GM21529 (cell line): ENCODE data around the gene C19orf25.
"Not testable (repeated sequence)": the region's sequence is repeated elsewhere in the genome, so short reads cannot be mapped to it uniquely, and the experiment has no call there.

Experiments used
- ATAC-seq: cut with Tn5 transposase; IDR thresholded peaks from one replicate; pipeline ENCODE4 v1.9.1; 2021; ENCODE audit not compliant: unreplicated experiment

Gene C19orf25

GRCh38 chr19:1481893-1482360, 2.9 kb upstream of the C19orf25 start:
- no peak for ATAC-seq

DNA sequence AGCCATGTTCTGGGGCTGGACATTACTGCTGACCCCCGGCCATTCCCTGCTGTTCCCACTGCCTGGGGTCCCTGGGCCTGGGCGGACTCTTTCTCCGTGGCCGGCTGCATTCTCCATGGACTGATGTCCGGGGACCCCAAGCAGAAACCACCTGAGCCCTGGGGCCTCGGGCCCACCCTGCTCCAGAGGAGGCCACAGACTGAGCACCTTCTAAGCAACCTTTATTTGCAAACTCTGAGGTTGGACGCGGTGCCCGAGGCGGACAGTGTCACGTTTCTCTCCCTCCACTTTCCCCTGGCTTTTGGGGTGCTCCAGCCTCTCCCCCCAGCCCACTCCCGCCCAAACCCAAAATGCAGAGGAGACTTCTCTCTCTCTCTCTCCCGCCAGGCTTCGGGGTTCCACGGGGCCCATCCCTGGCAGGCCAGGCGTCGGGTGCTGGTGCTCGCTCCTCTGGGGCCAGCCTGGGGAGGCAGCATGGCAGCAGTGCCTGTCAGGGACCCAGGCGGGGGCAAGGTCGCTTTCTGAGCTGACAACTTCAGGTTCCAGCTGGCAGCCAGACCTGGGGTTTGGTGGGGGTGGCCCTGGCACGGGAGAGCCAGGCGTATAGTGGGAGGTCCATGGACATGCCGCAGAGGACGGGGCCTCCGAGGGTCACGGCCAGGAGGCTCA, 2.3 kb upstream of the C19orf25 start:
- ATAC-seq, result no peak

GRCh38 chr19:1477056-1477455, 2.0 kb downstream of the C19orf25 start:
- ATAC-seq, result not testable (repeated sequence)

GRCh38 chr19:1475751-1476437, 3.1 kb downstream of the C19orf25 start:
- no peak for ATAC-seq

GRCh38 chr19:1474765-1475351, 4.2 kb downstream of the C19orf25 start:
- ATAC-seq, result no peak

GRCh38 chr19:1474011-1474764, 4.8 kb downstream of the C19orf25 start:
- ATAC-seq, result no peak

DNA sequence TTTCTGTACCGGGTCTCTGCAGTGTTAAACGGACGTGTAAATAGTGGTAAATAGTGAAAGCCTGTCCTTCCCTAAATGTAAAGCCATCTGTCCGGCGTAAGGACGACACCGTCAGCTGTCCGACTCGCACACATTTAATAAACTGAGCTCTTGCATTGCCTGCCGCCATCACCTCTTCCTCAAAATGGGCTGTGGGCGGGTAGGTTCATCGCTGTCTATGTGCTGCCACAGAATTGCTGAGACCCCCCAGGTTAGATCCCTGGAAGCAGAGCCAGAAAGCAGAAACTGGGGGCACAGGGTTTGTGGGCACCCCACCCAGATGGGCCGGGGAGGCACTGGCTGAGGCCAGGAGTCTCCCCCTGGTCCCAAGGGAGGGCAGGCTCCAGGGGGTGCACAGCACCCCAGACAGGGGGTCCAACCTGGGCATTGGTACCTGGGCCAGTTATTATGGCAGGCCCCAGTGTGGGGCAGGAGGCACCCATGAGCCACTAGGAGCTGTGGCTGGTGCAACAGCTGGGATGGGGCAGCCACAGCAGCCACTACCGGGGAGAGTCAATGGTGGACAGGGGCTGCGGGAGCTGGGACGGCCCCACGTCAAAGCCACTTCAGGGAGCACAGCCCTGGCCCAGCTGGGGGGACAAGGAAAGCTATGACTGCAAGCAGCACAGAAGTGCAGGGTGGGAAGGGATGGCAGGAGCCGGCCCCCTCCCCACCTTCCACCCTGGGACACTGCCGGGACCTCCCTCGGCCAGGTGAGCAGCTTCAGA, 5.7 kb downstream of the C19orf25 start:
- ATAC-seq, result no peak

DNA sequence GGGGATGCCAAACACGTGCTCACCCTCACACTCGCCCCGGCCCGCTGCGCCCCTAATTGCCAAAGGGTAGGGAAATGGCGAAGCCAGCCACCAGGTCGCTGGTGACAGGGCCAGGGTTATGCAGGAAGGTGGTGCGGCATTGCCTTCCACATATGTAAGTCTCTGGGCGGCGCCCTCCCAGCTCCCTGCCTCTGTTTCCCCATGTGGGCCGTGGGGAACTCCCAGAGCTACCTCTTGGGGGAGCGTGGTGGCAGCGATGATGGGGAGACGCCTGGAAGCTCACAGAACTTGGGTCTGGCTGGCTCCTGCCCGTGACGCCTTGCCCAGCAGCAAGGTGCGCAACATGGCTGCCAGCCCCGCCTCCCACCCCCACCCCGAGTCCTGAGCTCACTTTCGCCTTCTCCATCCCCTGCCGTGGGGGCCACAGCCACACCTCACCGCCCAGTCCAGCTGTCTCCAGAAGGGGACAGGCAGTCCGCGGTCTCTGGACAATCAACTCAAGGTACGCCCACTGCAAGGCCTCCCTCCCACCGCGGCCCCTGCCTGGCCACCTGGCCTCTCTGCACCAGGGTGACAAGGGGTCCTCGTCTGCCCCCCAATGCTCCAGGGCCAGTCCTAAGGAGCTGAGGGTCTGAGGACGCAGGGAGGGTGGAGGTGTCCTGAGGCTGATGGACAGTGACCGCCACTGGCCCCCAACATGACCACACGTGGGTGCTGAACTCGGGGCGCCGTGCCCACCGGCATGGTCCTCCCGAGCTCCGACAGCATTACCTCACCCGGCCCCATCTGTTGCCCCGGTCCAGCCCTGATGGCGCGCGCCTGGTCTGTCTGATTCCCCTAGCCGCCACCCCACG, 6.6 kb downstream of the C19orf25 start:
- ATAC-seq, result no peak

DNA sequence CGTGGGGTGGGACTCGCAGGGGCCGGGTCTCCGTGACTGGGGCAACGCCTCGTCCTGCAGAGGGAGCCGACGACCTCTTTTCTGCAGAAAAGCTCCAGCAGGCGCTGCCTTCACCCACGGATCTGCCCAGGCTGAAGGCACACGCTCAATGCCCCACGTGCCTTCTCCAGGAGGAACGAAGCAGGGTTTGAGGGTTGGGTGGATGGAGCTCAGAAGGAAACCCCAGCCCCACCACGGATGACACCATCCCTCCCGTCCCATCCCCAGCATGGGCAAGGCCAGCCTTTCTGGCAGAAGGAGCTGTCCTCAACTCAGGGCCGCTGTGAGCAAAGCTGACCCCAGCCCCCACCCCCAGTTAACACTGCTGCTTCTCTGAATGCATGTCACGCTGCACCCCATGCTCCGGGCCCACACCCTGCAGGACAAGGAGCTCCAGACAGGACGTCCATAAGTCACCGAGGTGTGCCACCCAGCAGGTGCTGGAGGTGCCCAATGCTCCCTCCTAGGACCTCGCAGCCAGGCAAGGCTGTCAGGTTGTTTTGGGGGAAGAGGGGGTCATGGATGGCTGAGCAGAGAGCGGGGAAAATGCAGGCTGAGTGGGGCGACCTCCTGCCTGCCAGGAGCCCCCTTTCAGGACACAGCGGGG, 7.4 kb downstream of the C19orf25 start:
- no peak for ATAC-seq

GRCh38 chr19:1471010-1471514, 8.0 kb downstream of the C19orf25 start:
- ATAC-seq, result no peak

DNA sequence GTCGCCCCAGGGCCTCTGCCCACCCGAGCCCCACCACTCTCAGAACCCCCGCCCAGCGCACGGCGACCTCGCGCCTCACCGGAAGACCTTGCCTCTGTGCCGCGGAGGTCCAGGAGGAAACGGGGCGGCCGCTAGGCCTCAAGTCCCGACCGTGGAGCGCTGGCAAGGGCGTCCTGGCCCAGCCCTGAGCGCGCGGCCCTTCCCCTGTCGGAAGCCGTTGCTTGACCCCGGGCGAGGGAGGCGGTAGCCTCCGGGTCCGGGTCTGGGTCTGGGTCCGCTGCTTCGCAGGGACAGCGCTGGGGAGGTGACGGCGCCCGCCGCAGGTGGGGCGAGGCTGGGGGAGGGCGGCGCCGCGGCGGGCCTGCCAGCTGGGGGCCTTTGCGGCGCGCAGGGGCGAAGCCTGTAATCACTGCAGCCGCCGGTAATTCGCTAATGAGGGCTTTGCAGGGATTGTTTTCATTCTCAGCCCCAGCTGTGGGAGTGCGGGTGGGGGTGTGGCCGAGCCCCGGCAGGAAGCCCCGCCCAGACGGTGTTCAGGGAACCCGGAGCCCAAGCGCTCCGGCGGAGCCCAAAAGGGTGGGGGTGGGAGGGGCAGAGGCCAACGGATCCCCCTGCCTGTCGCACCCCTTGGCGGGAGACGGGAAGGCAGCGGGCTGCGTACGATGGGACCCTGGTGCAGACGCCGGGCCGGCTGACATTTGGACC, 8.6 kb downstream of the C19orf25 start:
- no peak for ATAC-seq

- no peak for ATAC-seq
Measured at GRCh38 chr19:1470055-1470304, 9.0 kb downstream of the C19orf25 start.

DNA sequence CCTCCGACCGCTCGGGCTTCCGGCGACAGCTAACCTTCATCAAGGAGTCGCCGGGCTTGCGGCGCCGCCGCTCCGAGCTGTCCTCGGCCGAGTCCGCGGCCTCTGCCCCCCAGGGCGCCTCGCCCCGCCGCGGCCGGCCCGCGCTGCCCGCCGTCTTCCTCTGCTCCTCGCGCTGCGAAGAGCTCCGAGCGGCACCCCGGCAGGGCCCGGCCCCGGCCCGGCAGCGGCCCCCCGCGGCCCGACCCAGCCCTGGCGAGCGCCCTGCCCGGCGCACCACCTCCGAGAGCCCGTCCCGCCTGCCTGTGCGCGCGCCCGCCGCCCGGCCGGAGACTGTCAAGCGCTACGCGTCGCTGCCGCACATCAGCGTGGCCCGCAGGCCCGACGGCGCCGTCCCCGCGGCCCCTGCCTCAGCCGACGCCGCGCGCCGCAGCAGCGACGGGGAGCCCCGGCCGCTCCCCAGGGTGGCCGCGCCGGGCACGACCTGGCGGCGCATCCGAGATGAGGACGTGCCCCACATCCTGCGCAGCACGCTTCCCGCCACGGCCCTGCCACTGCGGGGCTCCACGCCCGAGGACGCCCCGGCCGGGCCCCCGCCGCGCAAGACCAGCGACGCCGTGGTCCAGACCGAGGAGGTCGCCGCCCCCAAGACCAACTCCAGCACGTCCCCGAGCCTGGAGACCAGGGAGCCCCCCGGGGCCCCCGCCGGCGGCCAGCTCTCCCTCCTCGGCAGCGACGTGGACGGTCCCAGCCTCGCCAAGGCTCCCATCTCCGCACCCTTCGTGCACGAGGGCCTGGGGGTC, 9.6 kb downstream of the C19orf25 start:
- ATAC-seq, result no peak

- ATAC-seq, result no peak
Measured at GRCh38 chr19:1468821-1469254, 10.2 kb downstream of the C19orf25 start.

DNA sequence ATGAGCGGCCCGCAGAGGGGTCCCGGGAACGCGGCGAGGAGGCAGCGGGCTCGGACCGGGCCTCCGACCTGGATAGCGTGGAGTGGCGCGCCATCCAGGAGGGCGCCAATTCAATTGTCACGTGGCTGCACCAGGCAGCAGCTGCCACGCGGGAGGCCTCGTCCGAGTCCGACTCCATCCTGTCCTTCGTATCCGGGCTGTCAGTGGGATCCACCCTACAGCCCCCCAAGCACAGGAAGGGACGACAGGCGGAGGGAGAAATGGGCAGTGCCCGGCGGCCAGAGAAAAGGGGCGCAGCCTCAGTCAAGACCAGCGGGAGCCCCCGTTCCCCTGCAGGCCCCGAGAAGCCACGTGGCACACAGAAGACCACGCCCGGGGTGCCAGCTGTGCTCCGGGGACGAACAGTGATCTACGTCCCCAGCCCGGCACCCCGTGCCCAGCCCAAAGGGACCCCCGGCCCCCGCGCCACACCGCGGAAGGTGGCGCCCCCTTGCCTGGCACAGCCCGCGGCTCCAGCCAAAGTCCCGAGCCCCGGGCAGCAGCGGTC, 10.7 kb downstream of the C19orf25 start:
- ATAC-seq, result no peak

GRCh38 chr19:1467490-1468273, 11.3 kb downstream of the C19orf25 start:
- no peak for ATAC-seq

DNA sequence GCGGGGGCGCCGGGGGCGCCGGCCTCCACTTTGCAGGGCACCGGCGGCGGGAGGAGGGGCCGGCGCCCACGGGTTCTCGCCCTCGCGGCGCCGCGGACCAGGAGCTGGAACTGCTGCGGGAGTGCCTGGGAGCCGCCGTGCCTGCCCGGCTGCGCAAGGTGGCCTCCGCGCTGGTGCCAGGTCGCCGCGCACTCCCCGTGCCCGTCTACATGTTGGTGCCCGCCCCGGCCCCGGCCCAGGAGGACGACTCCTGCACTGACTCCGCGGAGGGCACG, 11.9 kb downstream of the C19orf25 start:
- ATAC-seq, result no peak
